AG10803 (cell line): ENCODE data around the gene P2RX7.

Source experiments
- DNase-seq: peaks from one replicate; pipeline ENCODE4 v3.0.0; 2010; ENCODE audit warnings: low read depth
- H3K4me3 ChIP-seq: 2 replicates; pipeline ENCODE4 v1.5.1; 2011; ENCODE audit warnings: mild to moderate bottlenecking, low read length, control low read depth
- CTCF ChIP-seq: conservative IDR thresholded peaks from 2 replicates; pipeline ENCODE4 v1.5.1; 2011; ENCODE audit warnings: mild to moderate bottlenecking, low read length, control low read depth, inconsistent platforms

Gene P2RX7

GRCh38 chr12:121165316-121165715 is 32.6 kb downstream of the P2RX7 start:
- no peak for TF ChIP-seq CTCF
- no peak overlapping the region for H3K4me3 ChIP-seq
- no peak for DNase-seq

- no peak for DNase-seq
- no peak for TF ChIP-seq CTCF
- no peak overlapping the region for H3K4me3 ChIP-seq
These were observed 33.7 kb downstream of the P2RX7 start for GRCh38 chr12:121166356-121166755.

- no peak for TF ChIP-seq CTCF
- no peak overlapping the region for H3K4me3 ChIP-seq
- peak; percentile 59 for DNase-seq
These were observed 34.6 kb downstream of the P2RX7 start for GRCh38 chr12:121167232-121167820.

GRCh38 chr12:121167951-121168350 is 35.3 kb downstream of the P2RX7 start:
- no peak for DNase-seq
- no peak overlapping the region for H3K4me3 ChIP-seq
- no peak for TF ChIP-seq CTCF

- no peak for DNase-seq
- TF ChIP-seq CTCF = no peak
These were observed 37.5 kb downstream of the P2RX7 start for GRCh38 chr12:121170151-121170550.

GRCh38 chr12:121170611-121171260 is 38.1 kb downstream of the P2RX7 start:
- peak; percentile 8 for DNase-seq
- TF ChIP-seq CTCF = no peak
- H3K4me3 ChIP-seq = no peak overlapping the region

More at GRCh38 chr12:121170151-121170550, 37.5 kb downstream of the P2RX7 start:
- H3K4me3 ChIP-seq = no peak overlapping the region

- H3K4me3 ChIP-seq = no peak overlapping the region
- DNase-seq = no peak
- no peak for TF ChIP-seq CTCF
These were observed 39.5 kb downstream of the P2RX7 start for GRCh38 chr12:121172145-121172544.
